Renal cortical epithelial cell (primary cell): ENCODE data around the gene CDC42BPA. TPM values are rescaled to one million over a fixed set of nuclear protein-coding genes. Genes with fewer than 3 reads are reported as not detected.

Experiments
- DNase-seq: peaks from one replicate; pipeline ENCODE4 v3.0.0-alpha.2; 2011; ENCODE audit warnings: low read depth
- total RNA-seq: library from RNA; depleted of rRNA; stranded (reverse); fragments of >200 nt; gene quantifications from 2 replicates; pipeline ENCODE4 v1.2.3, GENCODE V29; 2014

CDC42BPA gene
- total RNA-seq, 1 donor from 2014 or later = 63.5 TPM

DNA sequence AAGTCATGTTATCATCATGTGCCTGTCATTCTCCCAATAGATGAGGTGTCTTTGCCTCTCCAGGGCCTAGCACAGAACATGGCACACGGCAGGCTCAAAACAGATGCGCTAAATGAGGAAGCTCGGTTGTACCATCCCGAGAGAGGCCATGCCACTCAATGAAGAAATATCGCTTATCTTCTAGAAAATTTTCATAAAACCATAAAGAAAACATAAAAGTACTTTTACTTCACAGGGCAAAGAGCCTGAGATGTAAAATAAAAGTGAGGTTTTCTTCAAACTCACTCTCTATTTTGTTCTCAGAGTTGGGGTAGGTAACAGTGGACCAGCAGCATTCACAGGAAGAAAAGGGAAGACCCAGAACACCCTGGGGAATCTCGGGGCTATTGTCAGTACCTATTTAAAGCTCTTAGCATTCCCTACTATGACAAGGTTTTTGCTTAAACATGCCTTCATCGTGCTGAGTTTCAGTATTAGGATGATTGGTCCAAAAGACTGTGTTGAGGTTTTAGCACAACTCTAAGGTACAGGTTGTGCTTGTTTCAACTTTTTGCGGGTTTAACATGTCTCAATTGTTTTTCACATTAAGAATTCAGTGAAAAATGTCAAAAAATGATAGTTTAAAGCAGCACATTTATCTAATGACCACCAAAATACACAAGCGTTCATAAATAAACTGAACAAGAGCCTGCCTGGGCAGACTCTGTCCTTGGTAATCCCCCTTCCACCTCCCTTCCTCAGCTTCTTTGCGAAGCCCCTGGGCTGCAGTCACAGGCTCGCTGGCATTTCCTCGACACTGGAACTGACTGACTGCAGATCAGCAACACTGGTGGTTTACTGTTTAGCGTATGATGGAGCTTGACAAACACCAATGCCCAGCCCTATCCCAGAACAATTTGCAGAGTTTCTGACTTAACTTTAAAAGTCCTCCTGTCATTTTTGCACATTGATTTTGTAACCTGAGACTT, 322.6 kb downstream of the CDC42BPA start:
- DNase-seq = no peak

DNA sequence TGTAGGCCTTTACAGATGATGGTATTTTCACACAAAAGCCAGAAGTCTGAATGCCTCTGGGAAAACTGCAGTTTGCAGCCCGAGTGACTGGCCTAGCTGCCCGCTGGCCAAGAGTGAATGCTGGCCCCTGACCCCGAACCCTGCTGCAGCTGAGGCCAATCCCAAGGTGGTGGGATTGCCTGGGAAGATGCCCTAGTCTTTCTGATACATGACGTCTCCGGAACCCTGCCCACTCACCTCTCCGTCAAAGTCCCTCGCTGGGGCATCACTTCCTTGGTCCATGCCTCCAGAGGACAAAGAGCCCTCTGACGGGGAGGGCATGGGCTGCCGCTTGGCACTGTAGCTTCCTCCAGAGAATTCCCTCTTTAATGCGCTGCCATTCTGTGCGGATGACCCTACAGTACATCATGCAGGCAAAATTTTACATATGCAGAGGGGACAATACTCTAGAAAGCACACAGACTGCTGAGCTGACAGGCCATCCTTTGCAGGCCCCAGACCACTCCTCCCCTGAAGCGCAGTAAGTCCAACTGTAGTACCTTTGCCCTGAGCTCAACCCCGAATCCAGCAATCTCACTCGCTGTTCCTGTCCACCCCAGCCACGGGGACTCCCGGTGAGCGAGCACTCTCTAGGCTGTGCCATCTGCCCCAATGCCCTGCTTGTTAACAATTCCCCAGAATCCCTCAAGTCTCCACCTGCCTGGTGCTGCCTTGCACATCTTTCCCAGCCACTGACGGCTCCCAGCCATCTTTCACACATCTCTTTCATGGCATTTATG, 323.5 kb downstream of the CDC42BPA start:
- no peak for DNase-seq

DNA sequence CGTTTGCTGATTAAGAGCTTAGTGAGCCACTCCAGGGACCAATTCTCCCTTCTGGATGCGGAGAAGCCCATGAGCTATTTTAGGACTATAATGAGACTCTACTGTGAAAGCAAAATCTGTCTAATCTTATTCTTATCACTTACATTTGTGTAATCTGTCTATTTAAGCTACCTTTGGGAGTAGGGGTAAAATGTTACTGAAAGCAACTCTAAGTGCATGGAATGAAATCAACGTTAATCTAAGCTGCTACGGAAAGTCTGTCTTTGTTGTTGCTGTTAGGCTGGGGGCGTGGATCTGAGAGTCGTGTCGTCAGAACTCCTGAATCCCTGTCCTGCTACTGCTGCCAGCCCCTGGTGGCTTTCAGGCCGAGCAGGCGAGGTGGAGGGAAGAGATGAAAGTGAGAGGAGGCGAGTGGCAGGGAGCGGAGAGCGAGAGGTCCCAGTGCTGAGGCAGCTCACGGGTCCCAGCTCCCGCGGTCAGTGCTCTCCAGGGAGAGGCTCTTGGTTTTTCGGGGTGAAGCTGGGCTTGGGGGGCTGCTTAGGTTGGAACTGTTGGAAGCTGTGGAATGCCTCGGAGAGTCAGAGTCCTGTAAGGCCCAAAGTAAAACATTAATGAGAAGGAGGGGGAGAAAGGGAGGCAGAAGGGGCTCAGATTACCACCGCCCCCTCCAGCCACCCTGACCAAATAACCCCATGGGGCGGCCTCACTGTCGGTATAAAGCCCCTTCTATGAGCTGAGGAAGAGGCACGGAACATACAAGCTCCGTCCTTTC, 324.3 kb downstream of the CDC42BPA start:
- no peak for DNase-seq

DNA sequence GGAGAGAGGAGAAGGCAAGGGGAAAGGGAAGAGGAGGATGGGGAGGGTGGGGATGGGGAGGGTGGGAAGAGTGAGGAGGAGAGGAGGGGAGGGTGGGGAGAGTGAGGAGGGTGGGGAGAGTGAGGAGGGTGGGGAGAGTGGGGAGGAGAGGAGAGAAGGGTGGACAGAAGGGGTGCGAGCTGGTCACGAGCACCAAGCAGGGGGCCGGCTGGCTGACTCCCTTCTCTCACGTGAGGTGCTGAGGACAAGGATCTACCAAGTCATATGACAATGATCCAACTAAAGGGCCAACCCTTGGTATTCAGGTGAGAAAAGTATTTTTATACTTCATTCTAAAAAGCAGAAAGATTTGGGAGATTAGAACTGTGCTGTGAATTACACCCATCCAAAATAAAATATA, 326.4 kb downstream of the CDC42BPA start:
- no peak for DNase-seq

DNA sequence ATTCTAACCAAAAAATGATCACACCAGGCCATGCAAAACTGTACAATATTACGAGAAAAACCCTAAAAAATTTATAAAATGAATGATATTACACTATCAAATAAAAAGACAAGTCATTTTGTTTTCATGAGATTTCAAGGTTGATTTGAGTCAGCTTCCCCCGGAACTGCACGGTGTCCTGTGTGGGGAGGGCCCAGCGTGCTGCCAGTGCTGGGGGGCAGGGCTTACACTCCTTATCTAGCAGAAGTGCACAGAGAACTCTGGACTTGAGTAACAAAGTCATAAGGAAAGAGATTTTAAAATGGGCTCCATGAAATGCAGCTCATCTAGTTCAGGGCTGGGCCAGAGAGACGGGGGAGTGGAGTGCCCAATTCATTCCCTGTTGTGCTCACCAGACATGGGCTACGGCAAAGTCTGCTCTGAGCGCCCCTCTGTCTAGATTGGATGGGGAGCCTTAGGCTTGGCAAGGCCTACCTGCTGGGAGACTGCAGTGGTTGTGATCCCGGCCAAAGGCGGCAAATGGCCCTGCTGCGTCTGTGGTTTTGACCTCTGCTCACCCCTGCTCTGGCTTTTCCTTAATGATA, 328.1 kb downstream of the CDC42BPA start:
- DNase-seq = no peak

DNA sequence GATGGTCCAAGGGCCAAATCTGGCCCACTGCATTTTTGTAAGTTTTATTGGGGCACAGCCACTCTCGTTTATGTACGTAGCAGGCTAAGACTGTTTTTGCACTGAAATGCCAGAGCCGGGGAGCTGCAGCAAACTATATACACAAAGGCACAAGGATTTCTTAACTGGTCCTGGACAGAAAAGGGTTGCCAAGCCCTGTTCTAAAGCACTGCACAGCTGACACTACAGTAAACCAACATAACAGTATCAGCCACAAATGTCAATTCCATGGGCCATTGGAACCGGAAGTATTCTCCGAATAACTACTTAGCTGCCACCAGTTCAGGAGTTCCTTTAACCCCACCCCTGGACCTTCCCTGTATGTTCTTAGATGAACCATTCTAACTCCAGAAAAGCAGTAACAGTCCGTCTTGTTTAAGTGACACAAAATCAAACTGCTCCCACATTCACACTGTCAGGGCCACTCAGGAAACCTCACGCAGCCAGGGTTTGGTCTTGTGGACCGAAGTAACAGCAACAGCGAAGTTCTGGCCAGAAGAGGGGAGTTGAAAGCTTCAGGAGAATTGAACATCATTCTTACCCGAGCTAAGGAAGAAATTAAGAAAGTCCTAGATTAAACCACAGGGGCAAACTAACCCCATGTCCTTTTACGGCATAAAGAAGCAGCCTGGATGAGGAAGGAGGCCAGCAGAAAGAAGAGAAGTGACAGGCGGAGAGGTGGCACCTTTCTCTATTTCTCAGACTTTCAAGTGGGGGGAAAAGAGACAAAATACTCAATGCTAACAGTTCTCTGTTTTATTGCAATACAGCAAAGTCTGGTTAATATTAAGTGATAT, 329.0 kb downstream of the CDC42BPA start:
- no peak for DNase-seq

DNA sequence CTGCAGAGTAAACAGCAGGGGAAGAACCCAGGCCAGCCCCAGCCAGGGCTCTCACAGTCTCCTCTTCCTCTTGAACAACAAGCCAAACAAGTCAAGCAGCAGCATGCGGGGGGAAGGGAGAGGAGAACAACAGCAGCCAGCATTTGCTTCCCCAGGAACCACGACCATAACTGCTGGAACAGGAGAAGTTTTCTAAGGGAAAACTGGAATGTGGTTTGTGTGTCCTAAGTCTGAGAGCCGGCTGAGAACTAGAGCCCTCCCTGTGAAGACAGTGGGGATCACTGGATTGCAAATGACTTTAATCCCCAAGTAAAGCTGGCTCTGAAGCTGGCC, 330.0 kb downstream of the CDC42BPA start:
- DNase-seq = no peak

DNA sequence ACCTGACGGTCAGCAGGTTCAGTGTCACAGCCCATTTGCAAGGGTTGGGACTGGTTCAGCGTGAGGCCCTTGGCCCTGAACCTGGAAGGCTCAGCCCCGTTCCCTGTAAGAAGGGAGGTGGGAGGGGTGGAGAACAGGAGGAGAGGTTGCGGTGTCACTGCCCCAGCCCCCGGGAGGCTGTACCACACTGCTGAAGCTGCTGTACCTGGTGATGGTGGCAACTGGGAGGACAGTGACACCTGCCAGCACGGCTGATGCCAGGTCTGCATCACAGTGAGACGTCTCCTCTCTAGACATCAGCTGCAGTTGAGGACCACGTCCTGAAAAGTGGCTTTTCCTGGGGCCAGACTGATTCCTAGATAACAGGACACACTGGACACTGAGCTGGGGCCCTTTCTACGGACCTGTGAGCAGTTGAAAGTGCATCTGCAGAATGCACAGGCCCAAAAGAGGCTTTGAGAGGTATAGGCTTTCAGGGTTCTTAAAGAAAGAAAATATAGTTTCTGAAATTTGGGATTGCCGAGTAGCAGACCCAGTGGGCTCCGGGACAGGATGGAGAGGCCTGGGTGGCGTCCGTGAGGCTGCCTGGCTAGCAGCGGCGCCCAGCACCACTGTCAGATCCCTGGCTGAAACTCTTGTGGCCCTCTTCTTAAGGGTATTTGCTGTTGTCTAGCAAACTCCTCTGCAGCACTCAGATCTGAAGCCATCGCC, 330.5 kb downstream of the CDC42BPA start:
- no peak for DNase-seq

DNA sequence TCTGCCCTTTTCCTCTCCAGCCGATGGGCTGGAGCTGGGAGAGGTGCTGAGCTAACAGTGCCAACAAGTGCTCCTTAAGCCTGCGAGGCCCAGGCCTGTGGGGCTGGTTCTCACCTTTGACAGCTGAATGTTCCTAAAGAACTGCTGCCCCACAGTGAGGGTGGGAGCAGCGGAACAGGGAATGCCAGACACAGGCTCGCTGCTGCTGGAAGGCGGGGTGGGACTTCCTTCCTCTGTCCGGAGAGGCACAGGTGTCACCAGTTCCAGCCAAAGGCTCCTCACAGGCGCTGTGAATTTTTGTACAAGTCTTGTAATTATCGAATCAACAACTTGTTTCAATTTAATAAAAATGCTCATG, 331.1 kb downstream of the CDC42BPA start:
- no peak for DNase-seq

DNA sequence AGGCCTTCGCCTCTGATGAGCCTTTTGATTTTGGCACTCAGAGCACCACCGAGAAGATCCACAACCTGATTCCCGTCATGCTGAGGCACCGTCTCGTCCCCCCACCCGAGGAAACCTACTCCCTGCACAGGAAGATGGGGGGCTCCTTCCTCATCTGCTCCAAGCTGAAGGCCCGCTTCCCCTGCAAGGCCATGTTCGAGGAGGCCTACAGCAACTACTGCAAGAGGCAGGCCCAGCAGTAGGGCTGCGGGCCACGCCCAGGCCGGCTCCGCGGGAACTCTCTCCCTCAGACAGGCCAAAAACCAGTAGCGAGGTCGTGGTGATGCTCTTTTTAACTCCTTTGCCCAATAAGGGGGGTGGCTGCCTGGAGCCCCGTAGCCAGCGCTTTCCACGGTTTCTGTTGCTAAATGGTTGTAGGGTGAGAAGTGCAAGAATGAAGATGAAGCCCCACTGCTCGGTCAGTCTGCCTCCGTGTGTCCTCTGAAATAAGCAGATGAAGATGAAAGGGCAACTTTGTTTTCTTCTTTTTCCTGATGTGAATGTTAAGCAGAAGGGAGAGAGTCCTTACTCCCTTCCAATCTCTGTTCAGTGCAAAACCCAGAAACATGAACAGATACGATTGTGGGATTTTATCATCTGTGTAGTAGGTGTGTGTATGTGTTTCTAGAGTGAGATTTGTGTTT, 331.7 kb downstream of the CDC42BPA start:
- DNase-seq = no peak

DNA sequence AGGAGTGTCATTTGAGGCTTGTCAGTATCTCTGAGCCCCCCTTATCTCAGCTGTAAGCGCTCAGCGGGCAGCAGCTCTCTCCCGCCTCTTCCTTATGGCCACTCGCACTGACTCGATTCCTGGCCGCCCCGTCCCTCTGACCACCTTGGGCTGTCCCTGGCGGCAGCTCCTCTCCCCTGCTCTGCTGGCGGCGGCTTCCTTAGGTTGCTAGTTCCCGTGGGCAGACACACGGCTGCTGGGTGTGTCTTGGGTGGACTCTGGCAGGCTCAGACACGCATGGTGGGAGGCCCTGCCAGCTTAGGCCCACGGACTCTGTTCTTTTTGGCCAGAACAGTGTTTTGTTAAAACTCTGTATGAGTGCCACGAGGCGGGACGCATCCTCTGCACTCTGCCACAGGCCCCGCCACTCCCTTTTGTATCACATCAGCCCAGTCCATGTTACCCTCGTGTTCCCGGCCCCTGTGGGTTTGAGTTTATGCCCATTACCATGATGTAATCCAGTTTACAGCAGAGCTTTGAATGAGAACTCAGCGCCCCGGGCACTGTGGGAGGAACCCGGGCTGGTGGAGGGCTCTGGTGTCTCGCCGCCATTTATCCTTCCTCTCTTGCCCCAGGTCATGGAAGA, 332.3 kb downstream of the CDC42BPA start:
- no peak for DNase-seq

DNA sequence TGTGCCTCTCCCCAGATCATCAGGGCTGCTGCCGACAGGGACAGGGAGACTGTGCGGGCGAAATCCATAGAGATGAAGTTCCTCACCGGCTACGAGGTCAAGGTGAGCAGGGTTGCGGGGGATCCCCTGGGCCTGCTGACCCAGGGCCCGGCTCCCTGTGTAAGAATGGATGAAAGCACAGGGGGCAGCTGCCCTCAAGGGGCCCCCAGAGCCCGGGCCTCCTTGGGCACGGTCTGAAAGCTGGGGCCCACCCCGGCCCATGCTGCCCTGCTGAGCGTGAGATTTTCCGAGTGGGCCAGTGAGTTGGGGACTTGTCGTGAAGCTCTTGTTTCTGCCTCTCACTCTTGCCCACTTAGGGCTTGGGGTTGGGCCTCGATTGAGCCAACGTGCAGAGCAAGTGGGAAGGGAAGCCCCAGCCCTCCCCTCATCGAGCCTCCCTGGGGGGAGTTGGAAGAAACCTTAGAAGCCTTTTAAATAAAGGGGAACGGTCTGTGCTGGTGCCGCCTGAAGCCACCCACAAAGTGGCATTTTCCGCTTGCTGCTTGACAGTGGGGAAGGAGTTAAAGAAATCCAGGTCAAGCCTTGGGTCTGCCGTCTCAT, 333.0 kb downstream of the CDC42BPA start:
- no peak for DNase-seq

DNA sequence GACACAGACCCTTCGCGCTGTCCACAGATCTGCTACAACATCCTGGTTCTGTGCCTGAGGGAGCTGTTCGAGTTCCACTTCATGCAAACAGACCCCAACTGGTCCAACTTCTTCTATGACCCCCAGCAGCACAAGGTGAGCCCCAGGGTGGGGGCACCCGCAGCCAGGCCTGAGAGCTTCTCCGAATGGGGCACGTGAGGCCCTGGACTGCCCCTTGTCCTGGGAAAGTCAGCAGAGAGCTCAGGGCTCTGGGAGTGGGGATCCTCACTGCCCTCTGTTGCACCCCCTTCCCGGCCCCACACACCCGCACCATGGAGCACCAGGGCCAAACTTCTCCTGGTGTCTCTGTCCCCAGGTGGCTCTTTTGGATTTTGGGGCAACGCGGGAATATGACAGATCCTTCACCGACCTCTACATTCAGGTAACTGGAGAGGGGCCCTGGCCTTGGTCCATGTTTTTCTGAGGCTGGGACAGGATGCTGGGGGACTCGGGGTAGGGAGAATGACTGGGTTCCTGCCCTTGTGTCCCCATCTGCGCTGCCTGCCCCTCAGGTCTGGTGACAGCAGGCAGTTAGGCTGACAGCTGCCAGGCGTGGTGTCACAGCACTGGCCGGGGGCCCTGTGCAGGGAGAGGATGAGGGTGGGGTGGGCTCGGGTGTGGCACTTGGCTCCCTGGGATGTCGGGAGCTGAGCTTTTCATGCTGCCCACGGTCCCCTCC, 333.6 kb downstream of the CDC42BPA start:
- no peak for DNase-seq

DNA sequence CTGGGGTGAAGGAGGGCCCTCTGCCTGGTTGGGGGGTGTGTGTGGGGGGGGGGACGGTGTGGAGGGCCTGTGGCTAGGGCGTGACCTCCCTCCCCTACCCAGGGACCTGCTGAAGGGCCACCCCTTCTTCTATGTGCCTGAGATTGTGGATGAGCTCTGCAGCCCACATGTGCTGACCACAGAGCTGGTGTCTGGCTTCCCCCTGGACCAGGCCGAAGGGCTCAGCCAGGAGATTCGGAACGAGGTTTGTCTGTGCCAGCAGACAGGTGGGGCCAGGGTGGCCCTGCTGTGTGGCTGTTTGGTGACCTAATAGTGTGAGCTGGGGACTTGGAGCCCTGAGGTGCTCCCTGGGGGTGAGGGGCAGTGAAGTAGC, 334.3 kb downstream of the CDC42BPA start:
- DNase-seq = no peak

DNA sequence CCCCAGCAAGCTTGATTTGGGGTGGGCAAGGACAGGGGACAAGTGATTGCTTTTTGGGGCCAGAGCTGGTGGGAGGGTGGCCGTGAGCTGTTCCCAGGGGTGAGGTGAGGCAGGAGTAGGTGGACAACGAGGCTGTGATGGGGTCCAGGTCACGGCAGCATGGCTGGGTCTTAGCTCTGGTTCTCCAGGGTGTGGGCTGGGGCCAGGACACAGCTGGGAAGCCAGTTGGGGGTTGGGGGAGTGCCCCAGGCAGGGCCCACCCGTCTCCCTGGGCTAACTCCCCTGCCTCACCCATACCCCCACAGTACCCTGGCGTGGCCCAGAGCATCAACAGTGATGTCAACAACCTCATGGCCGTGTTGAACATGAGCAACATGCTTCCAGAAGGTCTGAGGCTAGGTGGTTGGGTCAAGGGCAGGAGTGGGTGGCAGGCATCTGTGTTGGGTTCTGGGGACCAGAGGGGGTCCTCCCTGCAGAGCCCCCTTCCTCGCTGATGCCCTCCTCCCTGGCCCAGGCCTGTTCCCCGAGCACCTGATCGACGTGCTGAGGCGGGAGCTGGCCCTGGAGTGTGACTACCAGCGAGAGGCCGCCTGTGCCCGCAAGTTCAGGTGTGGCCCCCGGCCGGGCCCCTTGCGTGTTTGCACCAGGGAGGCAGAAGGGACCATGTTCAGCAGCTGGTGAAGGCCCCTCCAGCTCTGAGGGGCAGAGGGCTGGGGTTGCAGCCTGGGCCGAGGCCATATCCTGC, 334.9 kb downstream of the CDC42BPA start:
- DNase-seq = no peak

DNA sequence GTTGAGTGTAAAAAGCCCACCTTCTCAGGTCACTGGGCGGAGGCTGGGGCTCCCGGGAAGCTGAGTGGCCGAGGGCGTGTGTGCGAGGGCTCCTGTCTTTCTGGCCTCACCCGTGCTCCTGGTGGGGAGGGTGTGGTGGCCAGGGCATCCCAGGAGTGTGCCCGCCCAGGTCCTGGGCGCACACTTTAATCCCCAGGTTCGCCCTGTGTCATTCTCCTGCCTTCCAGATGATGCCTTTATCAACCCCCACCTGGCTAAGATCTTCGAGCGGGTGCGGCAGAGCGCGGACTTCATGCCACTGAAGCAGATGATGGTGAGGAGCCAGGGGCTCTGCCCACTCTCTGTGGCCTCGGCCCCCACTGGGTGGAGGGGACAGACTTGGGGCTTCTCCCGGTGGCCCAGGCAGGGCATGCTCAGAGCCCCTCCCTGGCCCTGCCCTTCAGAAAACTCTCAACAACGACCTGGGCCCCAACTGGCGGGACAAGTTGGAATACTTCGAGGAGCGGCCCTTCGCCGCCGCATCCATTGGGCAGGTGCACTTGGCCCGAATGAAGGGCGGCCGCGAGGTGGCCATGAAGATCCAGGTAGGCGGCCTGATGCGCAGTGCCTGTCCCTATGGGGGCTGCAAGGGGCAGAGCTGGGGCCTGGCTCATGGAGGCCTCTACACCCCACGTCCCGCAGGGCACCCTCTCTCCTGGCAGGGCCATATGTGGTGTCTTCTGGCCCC, 335.7 kb downstream of the CDC42BPA start:
- no peak for DNase-seq

DNA sequence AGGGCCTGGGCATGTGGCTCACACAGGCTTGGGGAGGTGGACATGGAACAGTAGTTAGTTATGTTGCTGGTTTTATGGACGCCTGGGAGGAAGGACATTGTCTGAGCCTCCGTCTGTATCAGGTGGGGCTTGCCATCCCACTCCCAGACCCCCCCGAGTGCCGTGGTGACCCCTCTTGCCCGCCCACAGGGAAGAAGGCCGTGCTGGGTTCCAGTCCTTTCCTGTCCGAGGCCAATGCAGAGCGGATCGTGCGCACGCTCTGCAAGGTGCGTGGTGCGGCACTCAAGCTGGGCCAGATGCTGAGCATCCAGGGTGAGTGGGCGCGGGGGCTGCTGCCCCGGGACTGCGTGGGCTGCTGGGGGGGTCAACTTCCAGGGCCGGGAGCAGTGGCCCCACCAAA, 336.5 kb downstream of the CDC42BPA start:
- DNase-seq = no peak
